OCI-LY3 (cell line): Measurements from ENCODE around the gene PPP2R5E.

Experiments
- CTCF ChIP-seq: fragments of 200-600, 300-600 bp; sonication (generic); IDR thresholded peaks from 2 replicates; pipeline ENCODE4 v1.5.1; 2014; ENCODE audit warnings: antibody characterized with exemption, low read length, low read depth
- EZH2phosphoT487 ChIP-seq: fragments of 200-600 bp; shearing (Covaris generic); IDR thresholded peaks from 2 replicates; pipeline ENCODE4 v1.6.1; 2018; ENCODE audit warnings: antibody characterized with exemption, mixed run types, low read depth

GRCh38 chr14:63555572-63555971, 12.4 kb upstream of the PPP2R5E start:
- TF ChIP-seq CTCF: no peak
- no peak for TF ChIP-seq EZH2phosphoT487
